HG03520 (cell line): ENCODE measurements around the gene FLT3LG.
A peak's percentile ranks its signal among the peaks of the same experiment; 100 is the strongest.

ENCODE experiments used
- ATAC-seq: cut with Tn5 transposase; IDR thresholded peaks from one replicate; pipeline ENCODE4 v1.9.1; 2021; ENCODE audit warnings: mild to moderate bottlenecking, moderate library complexity; ENCODE audit not compliant: unreplicated experiment

Gene FLT3LG

DNA sequence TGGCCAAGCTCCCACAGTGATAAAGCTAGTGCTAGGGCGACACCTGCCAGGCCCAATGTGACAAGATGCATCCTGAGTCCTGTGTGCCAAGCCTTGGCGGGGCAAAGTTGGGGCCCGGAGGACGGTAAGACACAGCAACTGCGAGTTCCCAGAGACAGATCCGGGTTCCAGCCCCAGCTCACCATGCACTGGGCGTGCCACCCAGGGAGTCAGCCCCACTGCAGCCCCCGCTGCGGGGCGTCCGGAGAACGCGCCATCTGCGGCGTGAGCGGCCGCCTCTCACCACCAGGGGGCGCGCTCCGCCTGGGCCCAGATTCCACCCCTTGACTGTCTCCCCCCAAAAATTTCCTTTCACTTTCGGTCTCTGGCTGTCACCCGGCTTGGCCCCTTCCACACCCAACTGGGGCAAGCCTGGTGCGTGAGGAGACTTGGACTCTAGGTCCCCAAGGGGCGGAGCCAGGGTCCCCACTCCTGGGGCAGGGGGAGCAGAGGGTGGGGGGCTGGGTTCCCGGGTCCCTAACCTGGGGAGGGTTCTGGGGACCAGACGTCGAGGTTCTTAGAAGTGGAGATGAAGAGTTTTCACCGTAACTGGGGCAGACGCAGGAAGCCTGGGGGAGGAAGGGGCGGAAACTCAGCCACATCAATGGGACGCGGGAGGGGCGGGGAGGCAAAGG, at the start of gene FLT3LG:
Gene FLT3LG, plus strand, starts transcription at position 348 of the 674 bp plus-strand sequence. CDS start 425 bp downstream, outside the sequence.
- ATAC-seq: peak; percentile 46

GRCh38 chr19:49425178-49425577, 48.8 kb upstream of the FLT3LG start, which contains the start of gene GFY:
Gene GFY, plus strand, starts transcription at chr19:49425388. Its CDS starts 1,043 bp downstream, at chr19:49426431.
- ATAC-seq: no peak

- ATAC-seq: no peak
Observed at GRCh38 chr19:49425922-49426592, 48.0 kb upstream of the FLT3LG start.

GRCh38 chr19:49427339-49427738, 46.7 kb upstream of the FLT3LG start:
- ATAC-seq: no peak

GRCh38 chr19:49427855-49428546, 46.0 kb upstream of the FLT3LG start:
- no peak for ATAC-seq

DNA sequence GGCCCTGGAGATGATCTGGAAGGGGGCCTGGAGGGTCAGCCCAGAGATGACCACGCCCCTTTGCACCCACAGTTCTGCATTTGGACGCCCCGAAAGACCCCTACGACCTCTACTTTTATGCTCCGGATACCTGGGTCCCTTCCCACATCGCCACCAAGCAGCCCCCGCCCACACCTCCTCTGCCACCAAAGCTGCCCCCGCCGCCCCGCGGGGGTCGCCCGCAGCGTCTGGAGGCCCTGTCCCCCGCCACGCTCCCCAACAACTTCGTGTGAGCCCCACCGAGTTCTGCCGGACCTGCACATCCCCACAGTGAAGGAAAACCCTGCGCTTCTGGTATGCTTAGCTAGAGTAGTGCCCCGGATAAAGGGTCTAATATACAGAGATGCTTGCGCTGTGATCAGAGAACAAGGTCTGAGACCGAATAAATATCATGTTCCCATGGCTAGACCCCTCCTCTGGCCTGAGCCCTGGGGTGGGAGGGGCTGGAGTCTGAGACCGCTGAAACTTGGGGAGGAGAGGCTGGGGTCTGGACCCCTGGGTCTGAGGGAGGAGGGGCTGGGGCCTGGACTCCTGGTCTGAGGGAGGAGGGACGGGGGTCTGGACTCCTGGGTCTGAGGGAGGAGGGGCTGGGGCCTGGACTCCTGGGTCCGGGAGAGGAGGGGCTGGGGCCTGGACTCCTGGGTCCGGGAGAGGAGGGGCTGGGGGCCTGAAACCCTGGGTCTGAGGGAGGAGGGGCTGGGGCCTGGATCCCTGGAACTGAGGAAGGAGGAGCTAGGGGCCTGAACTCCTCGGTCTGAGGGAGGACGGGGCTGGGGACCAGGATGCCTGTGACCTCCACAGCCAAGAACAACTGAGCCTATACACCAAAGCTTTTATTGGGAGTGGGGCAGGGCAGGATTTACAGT, 45.2 kb upstream of the FLT3LG start:
- no peak for ATAC-seq

DNA sequence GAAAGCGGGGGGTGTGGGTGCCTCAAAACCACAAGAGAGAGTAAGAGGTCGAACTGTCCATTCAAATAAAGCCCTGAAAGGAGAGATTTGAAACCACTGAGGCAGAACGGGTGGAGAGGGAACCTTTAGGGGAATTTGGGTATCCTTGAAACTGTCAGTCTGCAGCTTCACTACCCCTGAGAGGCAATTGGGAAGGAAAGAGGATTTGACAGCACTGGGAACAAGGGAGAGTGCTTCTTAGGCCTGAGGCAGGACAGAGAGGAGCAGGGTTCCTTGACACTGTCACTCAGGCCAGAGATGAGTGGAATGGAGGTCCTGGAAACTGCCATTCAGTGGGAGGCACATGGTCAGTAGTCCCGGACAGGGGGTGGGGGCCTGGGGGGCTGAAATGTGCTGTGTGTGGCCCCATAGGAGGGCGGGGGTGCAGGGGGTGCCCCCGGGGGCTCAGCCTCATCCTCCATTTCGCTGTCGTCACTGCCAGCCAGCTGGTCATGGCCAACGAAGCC, 43.8 kb upstream of the FLT3LG start:
- no peak for ATAC-seq

- ATAC-seq: no peak
Observed at GRCh38 chr19:49430678-49431329, 43.2 kb upstream of the FLT3LG start.

- no peak for ATAC-seq
Observed at GRCh38 chr19:49431330-49431749, 42.7 kb upstream of the FLT3LG start.

DNA sequence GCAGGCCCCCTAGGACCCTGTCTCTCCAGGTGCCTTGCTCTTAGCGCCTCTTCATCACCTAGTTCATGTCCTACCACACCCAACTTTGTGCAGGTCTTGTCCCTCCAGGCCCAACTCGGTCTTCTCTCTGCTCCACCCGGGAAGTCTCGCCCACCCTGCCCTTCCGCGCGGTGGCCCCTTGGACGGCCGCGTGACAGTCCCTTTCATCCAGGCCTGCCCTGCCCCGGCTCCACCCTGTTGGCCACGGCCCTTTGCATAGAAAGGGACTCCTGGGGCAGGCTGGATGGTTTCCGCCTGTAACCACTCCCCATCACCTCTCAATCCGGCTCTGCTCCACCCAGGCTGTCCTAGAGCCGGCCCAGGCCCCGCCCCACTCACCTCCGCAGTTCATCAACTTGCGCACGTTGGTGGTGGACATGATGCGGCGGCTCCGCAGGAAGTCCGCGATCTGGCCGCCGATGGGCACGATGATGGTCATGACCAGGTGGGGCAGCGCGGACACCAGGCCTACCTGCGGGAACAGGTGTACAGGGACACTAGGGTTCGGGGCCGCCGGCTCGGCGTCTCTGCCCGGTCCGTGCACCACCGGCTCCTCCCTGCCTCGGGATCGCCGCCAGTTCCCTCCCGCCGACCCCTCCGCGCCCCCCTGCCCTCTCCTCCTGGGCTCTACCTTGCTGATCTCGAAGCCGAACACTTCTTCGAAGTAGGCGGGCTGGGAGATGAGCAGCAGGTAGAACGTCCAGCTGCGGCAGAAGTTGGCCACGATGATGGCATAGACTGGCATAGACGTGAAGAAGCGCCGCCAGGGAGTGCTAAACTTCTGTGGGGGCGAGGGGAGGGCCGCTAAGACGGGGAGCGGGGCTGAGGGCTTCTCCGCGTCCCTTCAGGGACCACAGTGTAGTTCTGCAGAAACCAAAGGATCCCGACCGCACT, 41.6 kb upstream of the FLT3LG start:
- no peak for ATAC-seq

DNA sequence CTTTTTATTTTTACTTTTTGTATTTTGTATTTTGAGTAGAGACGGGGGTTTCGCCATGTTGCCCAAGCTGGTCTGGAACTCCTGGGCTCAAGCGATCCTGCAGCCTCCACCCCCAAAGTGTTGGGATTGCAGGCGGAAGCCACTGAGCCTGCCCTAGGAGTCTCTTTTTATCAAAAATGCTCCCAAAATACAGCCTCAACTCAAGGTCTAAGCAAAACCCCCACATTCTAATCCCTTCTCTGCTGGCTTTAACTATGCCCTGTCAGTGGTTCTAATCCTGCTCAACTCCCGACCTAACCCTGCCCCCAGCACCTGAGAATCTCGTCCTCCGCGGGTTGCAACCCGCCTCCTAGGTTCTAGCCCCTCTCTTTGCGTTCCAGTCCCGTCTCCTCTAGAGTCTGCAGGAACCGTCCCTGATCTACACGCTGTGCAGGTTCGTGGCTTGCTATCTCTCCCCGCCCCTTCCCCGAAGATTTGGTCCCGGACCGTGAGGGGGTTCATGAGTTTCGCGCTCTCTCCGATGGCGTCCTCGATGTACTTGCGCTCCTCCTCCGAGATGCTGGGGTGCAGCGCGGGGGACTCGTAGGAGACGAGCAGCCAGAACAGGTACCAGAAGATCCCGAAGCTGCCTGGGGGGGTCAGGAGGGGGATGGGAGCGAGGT, 40.6 kb upstream of the FLT3LG start:
- ATAC-seq: no peak

GRCh38 chr19:49434907-49435583, 39.0 kb upstream of the FLT3LG start:
- no peak for ATAC-seq

DNA sequence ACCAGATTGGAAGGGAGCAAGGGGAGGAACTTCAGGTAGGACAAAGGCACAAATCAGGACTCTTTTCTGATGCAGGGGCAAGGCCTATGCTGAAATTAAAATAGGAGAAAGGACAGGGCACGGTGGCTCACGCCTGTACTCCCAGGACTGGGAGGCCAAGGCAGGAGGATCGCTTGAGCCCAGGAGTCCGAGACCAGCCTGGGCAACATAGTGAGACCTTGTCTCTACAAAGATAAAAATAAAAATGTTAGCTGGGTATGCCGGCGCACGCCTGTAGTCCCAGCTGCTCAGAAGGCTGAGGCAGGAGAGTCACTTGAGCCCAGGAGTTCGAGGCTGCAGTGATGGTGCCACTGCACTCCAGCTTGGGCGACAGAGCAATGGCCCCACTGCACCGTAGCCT, 38.3 kb upstream of the FLT3LG start:
- no peak for ATAC-seq

DNA sequence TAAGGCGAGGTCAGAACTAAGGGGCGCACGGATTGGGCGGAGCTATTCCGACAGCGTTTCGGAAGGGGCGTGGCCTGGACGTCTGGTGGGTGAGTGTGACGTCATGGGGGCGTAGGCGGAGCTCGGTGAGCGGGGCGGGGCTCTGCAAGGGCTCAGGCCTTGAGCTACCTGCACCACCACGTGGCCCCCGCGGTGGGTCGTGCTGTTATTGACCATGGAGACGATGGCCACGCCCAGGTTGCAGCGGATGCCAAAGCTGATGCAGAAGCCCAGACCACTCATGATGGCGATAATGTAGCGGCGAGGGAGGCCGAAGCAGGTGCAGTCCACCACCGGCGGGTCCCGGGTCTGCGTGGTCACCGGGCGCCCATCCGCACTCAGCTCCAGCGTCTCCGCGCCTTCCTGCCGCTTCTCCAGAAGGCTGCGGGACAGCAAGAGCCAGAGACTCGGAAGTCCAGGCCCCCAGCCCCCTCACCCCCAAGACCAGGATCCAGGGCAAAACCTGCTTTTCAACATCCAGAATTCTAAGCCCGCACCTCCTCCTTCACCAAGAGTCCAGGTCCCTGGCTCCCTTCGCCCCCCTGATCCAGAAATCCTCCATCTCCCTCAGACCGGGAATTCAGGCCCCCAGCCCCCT, 37.5 kb upstream of the FLT3LG start:
- ATAC-seq: no peak

GRCh38 chr19:49437231-49437630, 36.8 kb upstream of the FLT3LG start:
- ATAC-seq: no peak

GRCh38 chr19:49438261-49438660, 35.8 kb upstream of the FLT3LG start:
- ATAC-seq: no peak

DNA sequence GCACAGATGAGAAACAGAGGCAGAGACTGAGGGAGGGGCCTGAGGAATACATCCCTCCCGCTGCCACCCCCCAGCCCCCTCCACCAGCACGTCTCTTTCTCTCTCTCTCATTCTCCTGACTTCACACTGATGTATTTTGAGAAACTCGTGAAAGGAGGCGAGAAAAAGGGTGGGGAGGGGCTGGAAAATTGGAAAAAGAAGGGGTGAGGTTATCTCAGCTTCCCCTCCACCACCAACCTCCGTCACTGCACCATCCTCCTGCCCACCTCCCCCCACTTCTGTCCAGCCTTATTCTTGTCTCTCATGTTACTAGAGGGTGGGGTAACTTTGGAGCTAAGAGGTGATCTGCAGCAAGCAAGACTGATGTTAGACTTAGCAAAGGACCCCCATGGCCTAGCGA, 34.2 kb upstream of the FLT3LG start:
- ATAC-seq: no peak
